GM12892 (cell line): ENCODE results near the gene TMTC2.
A peak's percentile ranks its signal among the peaks of the same experiment; 100 is the strongest.

Experiments used
- DNase-seq: peaks from one replicate; pipeline ENCODE4 v3.0.0; 2011; ENCODE audit not compliant: insufficient read length
- FAIRE-seq: peaks from 2 replicates; lab custom pipeline; 2011; peaks lifted over from hg19 to GRCh38; lab: Jason Lieb, UNC
- POLR2A ChIP-seq: IDR thresholded peaks from 2 replicates; pipeline ENCODE4 v1.6.1; 2011; ENCODE audit warnings: low read depth, low read length, control low read depth
- POLR2AphosphoS5 ChIP-seq: IDR thresholded peaks from 2 replicates; pipeline ENCODE4 v1.6.1; 2011; ENCODE audit warnings: low read depth, low read length, control low read depth
- TAF1 ChIP-seq: IDR thresholded peaks from 2 replicates; pipeline ENCODE4 v1.6.1; 2011; ENCODE audit warnings: low read depth, mild to moderate bottlenecking, control low read depth, low read length, borderline replicate concordance

TMTC2 gene

GRCh38 chr12:82660541-82661325 lies 26.0 kb upstream of the TMTC2 start:
- TF ChIP-seq POLR2A, result no peak
- TF ChIP-seq TAF1, result no peak
- TF ChIP-seq POLR2AphosphoS5, result no peak
- FAIRE-seq (no peak), DNase-seq (no peak)

DNA sequence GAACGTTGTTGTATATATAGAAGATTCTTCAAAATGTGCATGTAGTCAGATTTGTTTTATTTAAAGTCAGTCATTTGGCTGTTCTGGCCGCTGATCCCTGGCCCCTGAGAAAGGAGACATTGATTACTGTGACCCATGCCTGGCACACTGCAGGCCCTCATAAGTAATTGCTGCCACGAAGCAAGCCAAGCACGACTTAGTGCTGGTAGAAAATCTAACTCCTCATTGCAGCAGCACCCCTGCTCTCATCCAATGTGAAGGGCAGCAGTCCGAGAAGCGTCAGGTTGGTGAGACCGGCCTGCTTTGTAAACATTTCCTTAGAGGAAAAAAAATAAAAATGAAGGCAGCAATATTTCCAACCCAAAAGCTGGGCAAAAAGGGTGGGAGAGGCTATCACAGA lies 22.8 kb upstream of the TMTC2 start:
- no peak for DNase-seq
- FAIRE-seq, result no peak
- no peak for TF ChIP-seq POLR2AphosphoS5
- TF ChIP-seq POLR2A, result no peak

- no peak for TF ChIP-seq TAF1
- no peak for TF ChIP-seq POLR2AphosphoS5
- no peak for TF ChIP-seq POLR2A
- no peak for FAIRE-seq
- no peak for DNase-seq
These were observed 21.4 kb upstream of the TMTC2 start for GRCh38 chr12:82665142-82665923.

DNA sequence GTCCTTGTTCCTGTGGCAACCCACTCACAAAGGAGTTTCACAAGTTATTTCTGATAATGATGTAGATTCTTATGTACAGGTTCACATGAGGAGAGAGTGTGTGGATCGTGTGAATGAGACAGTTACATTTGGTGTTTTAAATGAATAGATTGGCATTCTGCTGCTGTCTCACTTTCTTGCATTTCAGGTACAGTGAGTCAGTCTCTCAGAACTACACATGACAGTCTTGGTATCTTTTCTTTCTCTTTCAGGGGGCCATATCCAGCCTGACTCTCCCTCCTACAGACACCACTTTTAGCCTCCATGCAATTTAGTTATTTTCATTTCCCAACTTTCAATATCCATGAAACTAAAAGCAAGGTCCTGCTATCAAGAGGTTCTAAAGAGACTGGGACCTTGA lies 19.9 kb upstream of the TMTC2 start:
- FAIRE-seq (no peak), DNase-seq (no peak)
- no peak for TF ChIP-seq TAF1
- no peak for TF ChIP-seq POLR2AphosphoS5
- TF ChIP-seq POLR2A, result no peak

DNA sequence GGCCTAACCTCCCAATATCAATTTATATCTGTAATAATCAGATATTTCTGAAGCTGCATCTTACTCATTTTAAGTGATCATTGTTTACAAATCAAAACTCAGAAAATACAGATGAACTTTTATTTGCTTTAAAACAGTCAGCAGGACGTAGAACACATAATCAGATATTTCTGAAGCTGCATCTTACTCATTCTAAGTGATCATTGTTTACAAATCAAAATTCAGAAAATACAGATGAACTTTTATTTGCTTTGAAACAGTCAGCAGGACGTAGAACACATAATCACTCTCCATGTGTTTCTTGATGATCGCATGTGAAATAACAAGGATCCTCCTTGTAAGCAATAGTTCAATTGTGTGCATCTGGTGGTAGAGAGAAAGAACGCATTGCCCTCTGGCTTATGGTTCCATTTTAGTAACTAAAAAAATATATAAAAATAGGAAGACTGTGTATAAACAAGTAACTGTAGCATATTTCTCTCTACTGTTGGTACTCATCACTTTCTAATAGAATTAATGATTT lies 15.0 kb upstream of the TMTC2 start:
- TF ChIP-seq TAF1 (no peak), POLR2A (no peak), POLR2AphosphoS5 (no peak)
- FAIRE-seq (no peak), DNase-seq (no peak)

- DNase-seq (no peak), FAIRE-seq (no peak)
These were observed 13.8 kb upstream of the TMTC2 start for GRCh38 chr12:82672811-82673495.

GRCh38 chr12:82673698-82674097 lies 13.0 kb upstream of the TMTC2 start:
- FAIRE-seq (no peak), DNase-seq (no peak)
- no peak for TF ChIP-seq POLR2AphosphoS5
- TF ChIP-seq POLR2A, result no peak
- no peak for TF ChIP-seq TAF1

More at GRCh38 chr12:82672811-82673495, 13.8 kb upstream of the TMTC2 start:
- no peak for TF ChIP-seq POLR2AphosphoS5
- no peak for TF ChIP-seq POLR2A
- no peak for TF ChIP-seq TAF1

- DNase-seq (no peak), FAIRE-seq (no peak)
- TF ChIP-seq POLR2A (no peak), TAF1 (no peak)
These were observed 11.5 kb upstream of the TMTC2 start for GRCh38 chr12:82675246-82675645.

GRCh38 chr12:82682326-82682725 lies 4.4 kb upstream of the TMTC2 start:
- DNase-seq (no peak), FAIRE-seq (no peak)
- no peak for TF ChIP-seq POLR2AphosphoS5

GRCh38 chr12:82682851-82683261 lies 3.9 kb upstream of the TMTC2 start:
- DNase-seq (no peak), FAIRE-seq (no peak)

GRCh38 chr12:82685790-82686167 lies 927 bp upstream of the TMTC2 start:
- TF ChIP-seq POLR2AphosphoS5, result no peak
- TF ChIP-seq TAF1, result no peak
- no peak for TF ChIP-seq POLR2A
- FAIRE-seq (peak; percentile 96), DNase-seq (peak; percentile 34)

More at GRCh38 chr12:82682851-82683261, 3.9 kb upstream of the TMTC2 start:
- TF ChIP-seq POLR2AphosphoS5, result no peak
- TF ChIP-seq POLR2A, result no peak
- TF ChIP-seq TAF1, result no peak
